UCSD-AML1 (cell line): Measurements from ENCODE around the gene TMEM150A.
A peak's percentile ranks its signal among the peaks of the same experiment; 100 is the strongest.
"Not testable (repeated sequence)": the region's sequence is repeated elsewhere in the genome, so short reads cannot be mapped to it uniquely, and the experiment has no call there.

ENCODE experiments used
- DNase-seq: peaks from one replicate; lab custom pipeline; 2025; ENCODE audit not compliant: unreplicated experiment; lab: John Stamatoyannopoulos, UW

TMEM150A gene, protein sequence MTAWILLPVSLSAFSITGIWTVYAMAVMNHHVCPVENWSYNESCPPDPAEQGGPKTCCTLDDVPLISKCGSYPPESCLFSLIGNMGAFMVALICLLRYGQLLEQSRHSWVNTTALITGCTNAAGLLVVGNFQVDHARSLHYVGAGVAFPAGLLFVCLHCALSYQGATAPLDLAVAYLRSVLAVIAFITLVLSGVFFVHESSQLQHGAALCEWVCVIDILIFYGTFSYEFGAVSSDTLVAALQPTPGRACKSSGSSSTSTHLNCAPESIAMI

DNA sequence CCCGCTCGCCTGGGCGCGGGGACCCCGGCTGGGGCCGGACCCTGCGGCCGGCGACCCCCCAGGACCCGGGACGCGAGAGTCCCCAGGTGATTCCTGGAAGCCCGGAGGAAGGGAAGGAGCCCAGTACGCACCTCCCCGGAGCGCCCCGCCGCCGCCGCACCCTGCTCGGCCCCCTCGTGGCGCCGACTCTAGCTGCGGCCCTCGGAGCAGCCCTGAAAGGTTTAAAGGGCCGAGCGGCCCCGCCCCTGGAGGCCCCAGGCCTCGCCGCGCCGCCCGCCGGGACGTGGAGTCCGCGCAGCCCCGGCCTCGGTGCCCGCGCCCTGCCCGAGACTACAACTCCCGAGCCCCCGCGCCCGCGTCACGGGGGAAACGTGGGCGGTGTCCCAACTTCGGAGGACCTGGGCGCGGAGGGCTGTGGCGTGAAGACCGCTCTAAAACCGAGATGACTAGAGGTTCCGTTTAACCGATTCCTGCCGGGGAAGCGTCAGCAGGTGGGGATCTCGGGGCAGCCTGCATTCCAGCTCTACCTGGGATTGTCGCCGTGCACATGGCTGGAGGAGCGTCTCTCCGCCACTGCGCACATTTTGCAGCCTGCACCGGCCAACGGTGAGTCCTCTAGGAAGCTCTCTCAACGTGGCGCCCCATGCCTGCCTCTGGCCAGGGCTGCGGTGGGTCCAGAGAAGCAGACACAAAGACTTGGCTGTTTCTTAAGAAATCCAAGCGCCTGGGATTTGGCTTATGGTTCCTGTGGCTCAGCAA, at the start of gene TMEM150A:
TMEM150A (minus strand) TSS at position 223 of the 759 bp plus-strand sequence. CDS start 750 bp downstream, outside the sequence.
- DNase-seq, result peak; percentile 94

DNA sequence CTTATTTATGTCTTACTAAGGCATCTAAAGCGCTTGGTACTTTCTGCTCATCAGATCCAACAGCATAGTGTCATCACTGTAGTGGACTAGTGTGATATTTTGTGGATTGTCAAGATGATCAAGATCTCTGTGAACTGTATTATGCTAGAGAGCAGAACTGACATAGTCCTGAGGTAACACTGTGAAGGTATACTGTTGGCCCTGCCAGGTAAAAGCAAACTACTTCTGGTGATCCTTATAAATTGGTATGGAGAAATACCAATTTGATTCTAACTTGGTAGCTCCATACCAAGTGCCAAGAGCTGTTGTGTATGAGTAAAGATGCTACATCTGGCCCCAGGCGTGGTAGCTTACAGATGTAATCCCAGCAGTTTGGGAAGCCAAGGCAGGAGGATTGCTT, 49.6 kb upstream of the TMEM150A start:
- DNase-seq, result no peak

DNA sequence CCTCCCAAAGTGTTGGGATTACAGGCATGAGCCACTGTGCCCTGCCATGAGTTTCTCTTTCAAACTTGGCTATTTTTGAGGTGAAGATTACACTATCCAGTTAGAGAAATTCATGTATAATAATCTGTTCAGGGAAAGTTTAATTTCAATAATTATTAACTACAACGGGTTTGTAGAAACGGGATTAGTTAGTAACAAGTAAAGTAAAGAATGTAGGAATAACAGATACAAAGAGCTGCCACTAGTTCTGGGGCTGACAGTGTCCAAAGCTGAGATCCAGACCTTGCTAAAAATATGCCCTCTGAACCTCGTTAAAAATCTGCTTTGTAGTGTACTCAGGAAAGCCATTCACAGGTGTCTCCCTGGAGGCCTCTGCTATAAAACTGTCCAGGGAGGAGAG, 48.6 kb upstream of the TMEM150A start:
- DNase-seq, result no peak

- DNase-seq, result no peak
These were observed 48.0 kb upstream of the TMEM150A start for GRCh38 chr2:85650456-85650855.

GRCh38 chr2:85649201-85650190, 47.0 kb upstream of the TMEM150A start:
- no peak for DNase-seq

- DNase-seq, result peak; percentile 31
These were observed 46.1 kb upstream of the TMEM150A start for GRCh38 chr2:85648619-85649018.

GRCh38 chr2:85647823-85648526, 45.5 kb upstream of the TMEM150A start:
- DNase-seq, result no peak

DNA sequence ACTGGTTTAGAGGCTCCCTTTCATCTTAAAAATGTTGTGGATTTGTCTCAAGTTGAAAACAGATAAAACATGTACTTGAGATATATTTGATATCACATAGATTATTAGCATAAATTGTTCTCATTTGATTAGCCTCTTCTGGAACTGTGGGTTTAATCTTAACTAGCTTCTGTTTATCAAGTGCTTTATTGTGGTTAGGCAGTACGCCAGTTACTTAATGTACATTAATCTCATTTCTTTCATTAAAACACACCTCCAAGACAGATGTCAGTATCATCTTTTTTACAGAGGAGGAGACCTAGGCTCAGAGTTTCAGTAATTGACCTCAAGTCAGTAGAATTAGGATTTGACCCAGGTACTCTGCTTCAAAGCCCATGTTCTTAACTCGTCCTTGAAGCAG, 43.7 kb upstream of the TMEM150A start:
- DNase-seq, result no peak

- DNase-seq, result no peak
These were observed 42.4 kb upstream of the TMEM150A start for GRCh38 chr2:85644909-85645308.

- no peak for DNase-seq
These were observed 40.2 kb upstream of the TMEM150A start for GRCh38 chr2:85642725-85643124.

- no peak for DNase-seq
These were observed 33.1 kb upstream of the TMEM150A start for GRCh38 chr2:85635636-85636035.

DNA sequence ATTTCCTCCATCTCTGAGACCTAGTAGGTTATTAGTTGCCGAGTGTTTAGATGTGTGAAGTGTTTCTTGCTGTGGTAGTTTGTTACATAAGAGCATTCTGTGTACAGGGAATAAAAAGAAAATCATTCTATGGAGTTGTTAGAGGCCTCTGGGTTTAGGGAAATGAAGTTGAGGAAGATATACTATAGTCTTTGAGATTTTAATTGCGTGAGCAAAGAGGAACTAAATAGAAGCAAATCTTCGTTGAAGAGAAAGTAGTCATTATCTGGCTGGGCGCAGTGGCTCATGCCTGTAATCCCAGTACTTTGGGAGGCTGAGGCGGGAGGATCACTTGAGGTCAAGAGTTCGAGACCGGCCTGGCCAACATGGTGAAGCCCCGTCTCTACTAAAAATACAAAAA, 32.5 kb upstream of the TMEM150A start:
- DNase-seq, result no peak

- DNase-seq, result no peak
These were observed 28.8 kb upstream of the TMEM150A start for GRCh38 chr2:85631316-85631715.

DNA sequence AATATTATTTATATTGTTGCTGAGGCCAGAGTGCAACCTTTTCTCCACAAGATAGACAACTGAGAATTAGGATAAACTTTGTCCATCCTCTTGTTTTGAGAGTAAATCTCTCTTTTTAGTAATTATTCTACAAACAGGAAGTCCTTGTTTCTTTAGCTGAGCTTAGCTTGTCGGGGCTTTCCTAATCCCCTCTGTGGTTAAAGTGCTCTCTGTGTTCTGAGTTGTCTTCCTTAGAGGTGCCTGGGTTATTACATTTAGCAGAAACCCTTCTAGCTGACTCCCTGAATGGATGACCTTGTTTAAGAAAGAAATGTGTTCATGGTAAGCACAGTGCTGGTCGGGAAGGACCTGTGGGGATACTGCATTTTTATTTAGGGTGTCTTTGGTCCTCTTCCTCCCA, 26.2 kb upstream of the TMEM150A start:
- no peak for DNase-seq

GRCh38 chr2:85623991-85624390, 21.5 kb upstream of the TMEM150A start:
- DNase-seq, result no peak

GRCh38 chr2:85621338-85621737, 18.8 kb upstream of the TMEM150A start:
- no peak for DNase-seq

DNA sequence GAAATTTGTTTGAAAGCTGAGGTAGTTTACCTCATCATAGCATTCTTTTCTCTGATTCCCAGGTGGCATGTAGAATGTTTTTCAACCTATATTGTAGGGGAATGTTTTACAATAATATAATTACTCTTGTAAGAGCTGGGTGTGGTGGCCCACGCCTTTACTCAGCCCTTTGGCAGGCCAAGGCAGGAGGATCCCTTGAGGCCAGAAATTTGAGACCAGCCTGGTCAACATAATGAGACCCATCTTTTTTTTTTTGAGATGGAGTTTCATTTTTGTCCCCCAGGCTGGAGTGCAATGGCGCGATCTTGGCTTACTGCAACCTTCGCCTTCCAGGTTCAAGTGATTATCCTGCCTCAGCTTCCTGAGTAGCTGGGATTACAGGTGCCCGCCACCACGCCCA, 17.1 kb upstream of the TMEM150A start:
- DNase-seq, result no peak

- not testable (repeated sequence) for DNase-seq
These were observed 15.2 kb upstream of the TMEM150A start for GRCh38 chr2:85617723-85618122.

DNA sequence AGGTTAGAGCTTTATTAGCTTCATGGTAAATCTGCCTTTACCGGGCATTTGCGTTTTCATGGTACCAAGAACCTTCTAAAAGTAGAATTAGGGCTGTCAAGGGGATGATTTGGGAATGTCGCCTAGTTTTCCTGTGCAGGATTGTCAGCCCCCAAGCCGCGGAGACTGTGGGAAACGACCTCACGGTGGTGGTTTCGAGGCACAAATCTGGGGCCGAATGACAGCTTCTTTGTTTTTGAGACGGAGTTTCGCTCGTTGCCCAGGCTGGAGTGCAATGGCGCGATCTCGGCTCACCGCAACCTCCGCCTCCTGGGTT, 12.9 kb upstream of the TMEM150A start:
- no peak for DNase-seq

DNA sequence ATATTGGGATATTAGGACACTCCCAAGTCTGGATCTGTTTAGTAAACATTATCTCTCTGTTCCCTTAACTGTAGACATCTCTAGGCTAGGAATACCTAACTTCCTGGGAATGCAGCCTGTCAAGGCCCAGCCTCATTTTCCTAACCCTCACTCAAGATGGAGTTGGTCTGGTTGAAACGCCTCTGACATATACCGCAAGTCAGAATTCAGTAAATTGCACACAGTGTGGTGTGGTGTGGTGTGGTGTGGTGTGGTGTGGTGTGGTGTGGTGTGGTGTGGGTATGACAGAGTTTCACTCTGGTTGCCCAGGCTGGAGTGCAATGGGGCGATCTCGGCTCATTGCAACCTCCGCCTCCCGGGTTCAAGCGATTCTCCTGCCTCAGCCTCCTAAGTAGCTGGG, 12.3 kb upstream of the TMEM150A start:
- not testable (repeated sequence) for DNase-seq
